Esophagus muscularis mucosa (tissue), 3 donors: ENCODE results near the gene FOSL2.

ENCODE experiments used
- CTCF ChIP-seq, 3 experiments: fragments of 200-600 bp in 2 of 3; fragments of 450-650 bp in 1 of 3; sonication (generic) in 2 of 3; IDR thresholded peaks; one replicate each; pipeline ENCODE4 v1.5.1; 2017 to 2019; ENCODE audit warnings: antibody characterized with exemption in 3 of 3, mild to moderate bottlenecking in 2 of 3, moderate library complexity in 1 of 3
- POLR2A ChIP-seq: fragments of 450-650 bp; IDR thresholded peaks from one replicate; pipeline ENCODE4 v1.6.1; 2017; ENCODE audit warnings: antibody characterized with exemption, moderate library complexity, mild to moderate bottlenecking, low read depth

- no peak for TF ChIP-seq CTCF (IDR thresholded peaks at IDR 0.05)
- no peak for TF ChIP-seq POLR2A
Measured at GRCh38 chr2:28360718-28361293, 31.9 kb upstream of the FOSL2 start.
